KBM-7 (cell line): ENCODE measurements around the gene NCR2.
A peak's percentile ranks its signal among the peaks of the same experiment; 100 is the strongest.

Experiments
- DNase-seq: peaks from one replicate; pipeline ENCODE4 v3.0.0-alpha.2; 2015
- in situ Hi-C: fragments of 300-500 bp; cut with MboI; formaldehyde crosslinking; loops from 2 replicates; pipeline ENCODE4 v1.14.3; 2020; ENCODE audit warnings: low sequenced_read_pairs, low pct_unique_long_range_greater_than_20kb, mixed read lengths

The NCR2 gene

DNA sequence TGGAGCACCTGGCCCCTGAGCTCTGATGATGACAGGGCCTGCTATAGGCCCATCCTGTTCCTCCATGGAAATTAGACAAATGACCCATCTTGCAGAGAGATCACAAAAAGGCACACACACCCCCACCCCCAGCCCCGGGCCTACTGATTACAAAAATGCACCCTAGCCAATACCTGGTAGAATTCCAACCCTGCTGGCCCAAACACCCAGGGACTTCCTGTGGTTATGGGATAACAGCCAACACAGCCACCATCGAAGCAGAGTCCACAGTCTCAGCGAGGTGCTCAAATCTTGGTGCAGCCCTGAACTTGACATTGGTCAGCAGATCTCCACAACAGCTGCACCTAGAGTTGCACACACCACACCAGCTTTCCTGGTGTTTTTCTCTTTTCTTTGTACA lies 17.0 kb downstream of the NCR2 start:
- in situ Hi-C loops = no loop called here
- DNase-seq = no peak

- in situ Hi-C loops = no loop called here
- no peak for DNase-seq
These were observed 17.5 kb downstream of the NCR2 start for GRCh38 chr6:41352907-41353306.

DNA sequence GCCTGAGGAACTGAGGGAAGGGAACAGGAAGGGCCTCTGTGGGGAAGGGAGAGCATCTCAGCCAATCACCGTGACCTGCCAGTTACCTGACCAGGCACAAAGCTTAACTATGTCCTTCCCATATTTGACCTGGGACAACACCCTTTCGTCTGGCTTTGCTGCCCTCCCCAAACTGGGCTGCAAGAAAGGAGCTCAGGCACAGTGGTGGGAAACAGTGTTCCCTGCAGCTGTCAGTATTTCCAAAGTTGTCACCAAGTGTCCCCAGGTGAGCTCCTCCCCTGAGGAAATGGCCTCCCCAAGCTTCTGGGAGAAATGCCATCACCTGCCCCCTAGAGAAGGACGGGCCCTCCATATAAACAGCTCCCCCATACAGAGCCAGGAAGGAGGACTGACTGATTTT lies 17.9 kb downstream of the NCR2 start:
- no peak for DNase-seq
- in situ Hi-C loops = no loop called here

DNA sequence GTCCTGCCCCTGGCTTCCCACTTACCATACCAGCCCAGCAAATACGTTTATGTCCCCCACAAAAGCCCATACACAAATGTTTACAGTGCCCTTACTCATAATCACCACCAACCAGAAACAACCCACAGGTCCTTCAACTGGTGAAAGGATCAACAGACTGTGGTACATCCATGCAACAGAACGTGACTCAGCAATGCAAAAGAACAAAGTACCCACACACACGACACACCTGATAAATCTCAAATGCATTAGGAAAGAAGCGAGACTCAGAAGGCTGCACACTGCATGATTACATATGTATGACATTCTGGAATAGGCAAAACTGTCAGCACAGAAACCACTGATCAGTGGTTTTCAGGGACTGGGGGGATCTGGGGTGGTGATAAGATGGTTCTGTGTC lies 20.5 kb downstream of the NCR2 start:
- in situ Hi-C loops = no loop called here
- no peak for DNase-seq

DNA sequence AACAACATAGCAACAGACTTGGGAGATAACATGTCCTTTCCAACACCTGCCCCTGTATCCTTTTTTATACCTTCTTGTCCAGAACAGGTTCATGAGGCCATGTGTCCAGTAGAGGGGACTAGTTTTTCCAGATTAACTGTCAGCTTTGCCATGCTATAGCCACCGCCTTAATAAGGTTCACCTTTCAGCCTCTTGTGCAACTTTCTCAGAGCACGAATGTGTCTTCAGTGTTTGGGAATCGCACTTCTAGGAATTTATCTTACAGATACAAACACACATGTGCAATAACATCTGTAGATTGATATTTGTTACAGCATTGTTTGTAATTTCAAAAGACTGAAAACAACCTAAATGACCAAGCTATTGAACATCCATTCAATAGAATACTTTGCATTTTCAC lies 21.4 kb downstream of the NCR2 start:
- in situ Hi-C loops = no loop called here
- DNase-seq = no peak

- in situ Hi-C loops = no loop called here
- DNase-seq = no peak
These were observed 23.1 kb downstream of the NCR2 start for GRCh38 chr6:41358503-41358902.

- in situ Hi-C loops = no loop called here
These were observed 24.4 kb downstream of the NCR2 start for GRCh38 chr6:41359617-41360313.

GRCh38 chr6:41360314-41360685 lies 24.9 kb downstream of the NCR2 start:
- in situ Hi-C loops = no loop called here
- DNase-seq = no peak

More at GRCh38 chr6:41359617-41360313, 24.4 kb downstream of the NCR2 start:
- no peak for DNase-seq

GRCh38 chr6:41366150-41366549 lies 30.7 kb downstream of the NCR2 start:
- in situ Hi-C loops = no loop called here
- DNase-seq = no peak

- DNase-seq = no peak
- in situ Hi-C loops = no loop called here
These were observed 31.7 kb downstream of the NCR2 start for GRCh38 chr6:41367061-41367460.

DNA sequence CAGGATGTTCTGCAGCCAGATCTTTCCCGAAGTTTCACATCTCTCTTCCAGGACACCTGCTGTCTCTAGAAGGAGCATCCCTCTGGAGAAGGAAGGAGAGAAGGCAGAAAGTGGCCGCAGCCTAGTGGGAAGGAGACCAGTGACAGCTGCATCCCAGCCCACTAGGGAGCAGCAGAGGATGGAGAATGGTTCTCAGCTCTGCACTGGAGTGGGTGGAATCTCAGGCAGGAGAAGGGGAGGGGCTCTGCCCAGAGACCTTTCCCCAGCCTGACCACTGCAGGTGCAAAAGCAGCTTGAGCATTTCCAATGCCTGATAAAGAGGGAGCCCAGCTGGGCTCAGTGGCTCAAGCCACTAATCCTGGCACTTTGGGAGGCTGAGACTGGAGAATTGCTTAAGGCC lies 32.3 kb downstream of the NCR2 start:
- DNase-seq = peak; percentile 60
- in situ Hi-C loops = no loop called here

GRCh38 chr6:41370488-41371111 lies 35.2 kb downstream of the NCR2 start:
- no peak for DNase-seq
- in situ Hi-C loops = loop anchor here (10.0 kb wide), 2 partner anchors 224 to 304 kb away; no protein-coding TSS in a partner anchor

DNA sequence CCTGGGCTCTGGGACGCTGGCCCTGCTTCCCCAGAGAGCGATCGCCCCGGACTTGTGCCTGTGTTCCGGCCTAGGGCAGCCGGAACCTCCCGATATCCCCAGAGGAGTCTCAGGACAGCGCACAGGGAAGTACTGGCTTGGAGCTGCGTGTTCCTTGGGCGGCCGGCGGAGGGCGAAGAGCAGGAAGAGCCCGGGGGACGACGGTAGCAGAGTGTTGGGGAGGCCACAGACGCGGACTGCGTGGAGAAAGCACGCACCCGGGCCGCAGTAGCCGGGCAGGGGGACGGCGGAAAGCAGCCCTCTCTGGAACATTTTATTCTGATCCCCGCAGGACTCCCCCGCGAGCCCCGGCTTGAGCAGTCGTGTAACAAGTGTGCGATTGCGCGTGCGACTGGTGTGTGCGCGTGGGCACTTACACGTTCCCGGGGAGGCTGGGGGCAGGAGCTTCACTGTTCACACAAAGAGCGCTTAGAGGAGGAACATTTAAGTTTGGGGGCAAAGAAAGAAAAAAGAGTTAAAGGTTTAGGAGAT lies 36.1 kb downstream of the NCR2 start:
- in situ Hi-C loops = loop anchor here (10.0 kb wide), 2 partner anchors 223 to 303 kb away; no protein-coding TSS in a partner anchor

DNA sequence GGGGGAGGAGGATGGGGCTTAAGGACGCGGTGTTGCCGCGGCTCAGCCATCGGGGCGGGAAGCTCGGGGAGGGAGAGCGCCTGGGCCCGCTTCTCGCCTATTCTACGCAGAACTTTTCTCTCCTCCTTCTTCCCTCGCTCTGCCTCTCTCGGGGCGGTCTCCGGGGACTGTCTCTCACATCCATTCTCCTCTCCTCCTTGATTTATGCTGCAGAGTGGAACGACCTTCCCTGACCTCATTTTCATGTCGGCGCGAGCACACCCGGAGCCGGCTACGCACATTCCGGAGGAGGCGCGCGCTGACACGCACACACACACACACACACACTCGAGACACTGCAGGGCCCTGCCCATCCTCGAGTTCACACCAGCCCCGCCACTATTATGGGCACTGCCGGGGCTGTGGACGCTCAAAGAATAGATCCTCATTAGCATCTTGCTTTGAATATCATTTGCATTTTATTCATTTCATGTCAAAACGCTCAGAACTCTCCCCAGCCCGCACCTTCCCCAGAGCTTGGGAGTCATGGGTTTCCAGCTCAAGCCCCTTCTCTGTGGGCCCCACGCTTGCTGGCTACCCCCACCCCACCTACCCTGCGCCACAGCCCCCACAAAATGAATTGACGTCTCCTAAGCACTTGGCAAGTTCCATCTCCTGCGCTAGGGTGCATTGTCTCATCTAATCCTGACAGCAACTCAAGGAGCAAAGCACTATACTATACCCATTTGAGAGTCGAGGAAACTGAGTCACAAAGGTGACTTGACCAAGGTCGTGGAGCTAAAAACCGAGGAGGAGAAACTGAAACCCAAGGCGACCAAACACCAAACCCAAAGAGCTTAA lies 36.8 kb downstream of the NCR2 start:
- peak; percentile 32 for DNase-seq
- in situ Hi-C loops = loop anchor here (10.0 kb wide), 2 partner anchors 223 to 303 kb away; no protein-coding TSS in a partner anchor

More for the DNA sequence above, 36.1 kb downstream of the NCR2 start:
- DNase-seq = peak; percentile 69

- in situ Hi-C loops = loop anchor here (10.0 kb wide), 2 partner anchors 222 to 302 kb away; no protein-coding TSS in a partner anchor
- no peak for DNase-seq
These were observed 37.6 kb downstream of the NCR2 start for GRCh38 chr6:41372832-41373626.

- in situ Hi-C loops = loop anchor here (10.0 kb wide), 2 partner anchors 221 to 301 kb away; no protein-coding TSS in a partner anchor
- no peak for DNase-seq
These were observed 38.2 kb downstream of the NCR2 start for GRCh38 chr6:41373627-41373918.

- in situ Hi-C loops = loop anchor here (10.0 kb wide), 2 partner anchors 221 to 301 kb away; no protein-coding TSS in a partner anchor
- DNase-seq = no peak
These were observed 38.7 kb downstream of the NCR2 start for GRCh38 chr6:41373919-41374617.
